GM21529 (cell line): ENCODE results near the gene ZNF311.

Experiments
- ATAC-seq: cut with Tn5 transposase; IDR thresholded peaks from one replicate; pipeline ENCODE4 v1.9.1; 2021; ENCODE audit not compliant: unreplicated experiment

Gene ZNF311

DNA sequence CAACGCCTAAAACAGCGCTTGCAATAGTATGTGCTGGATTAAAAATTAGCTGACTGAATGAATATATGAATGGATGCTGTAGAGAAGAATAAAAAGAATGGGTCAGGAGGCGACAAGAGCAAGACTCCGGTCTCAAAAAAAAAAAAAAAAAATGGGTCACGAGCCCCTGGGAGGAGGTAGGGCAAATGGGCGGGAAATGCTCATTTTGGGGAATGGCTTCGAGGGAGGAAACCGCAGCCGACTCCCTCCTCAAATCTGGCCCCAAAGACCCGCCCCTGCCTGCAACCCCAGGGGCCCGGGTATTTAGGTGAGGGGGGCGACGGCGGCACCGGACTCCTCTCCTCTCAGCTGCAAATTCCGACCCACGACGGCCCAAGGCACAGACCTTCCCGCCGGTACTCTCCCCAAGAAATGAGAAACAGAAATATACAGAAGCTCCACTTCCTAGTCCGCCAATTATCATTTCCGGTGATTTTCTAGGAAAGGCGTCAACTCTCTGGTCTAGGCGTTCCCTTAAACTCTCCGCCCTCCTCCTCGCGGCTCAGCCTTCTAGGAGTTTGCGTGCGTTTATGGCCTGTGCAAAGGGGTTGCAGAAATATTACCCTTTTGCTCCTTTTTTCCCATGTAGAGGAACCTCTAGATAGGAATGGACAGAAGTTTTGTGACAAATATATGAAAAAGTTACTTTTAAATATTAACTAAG lies at the start of gene ZNF311:
Gene ZNF311 (minus strand): TSS at position 133 of the 703 bp plus-strand sequence. CDS start 1,361 bp downstream, outside the sequence.
- ATAC-seq, result no peak

GRCh38 chr6:29051680-29052079 lies 46.6 kb upstream of the ZNF311 start:
- no peak for ATAC-seq

DNA sequence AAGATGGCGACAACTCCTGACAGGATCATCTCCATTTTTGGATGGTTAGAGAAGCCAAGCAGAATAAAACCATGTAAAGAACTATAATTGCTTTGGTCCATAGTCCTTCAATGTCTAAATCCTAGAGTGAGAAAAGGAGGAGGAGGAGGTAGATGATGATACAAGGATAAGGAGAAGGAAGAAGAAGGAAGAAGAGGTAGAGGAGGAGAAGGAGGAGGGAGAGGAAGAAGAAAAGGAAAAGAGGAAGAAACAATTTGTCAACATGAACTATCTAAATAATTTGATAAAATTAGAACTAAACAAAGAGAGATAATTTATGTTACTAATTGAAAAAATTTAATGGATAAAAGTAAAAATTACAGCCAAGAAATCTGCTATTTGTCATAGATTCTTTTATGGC lies 40.0 kb upstream of the ZNF311 start, which contains the start of gene OR2W1:
Gene OR2W1 (minus strand): TSS at position 101 of the 400 bp plus-strand sequence. CDS start 0 bp downstream, at position 101.
- no peak for ATAC-seq

GRCh38 chr6:29035951-29036350 lies 30.8 kb upstream of the ZNF311 start:
- ATAC-seq, result no peak

GRCh38 chr6:29028821-29029220 lies 23.7 kb upstream of the ZNF311 start:
- no peak for ATAC-seq

- ATAC-seq, result no peak
Observed at GRCh38 chr6:29025927-29026585, 20.9 kb upstream of the ZNF311 start.

GRCh38 chr6:29021434-29021833 lies 16.3 kb upstream of the ZNF311 start:
- no peak for ATAC-seq

DNA sequence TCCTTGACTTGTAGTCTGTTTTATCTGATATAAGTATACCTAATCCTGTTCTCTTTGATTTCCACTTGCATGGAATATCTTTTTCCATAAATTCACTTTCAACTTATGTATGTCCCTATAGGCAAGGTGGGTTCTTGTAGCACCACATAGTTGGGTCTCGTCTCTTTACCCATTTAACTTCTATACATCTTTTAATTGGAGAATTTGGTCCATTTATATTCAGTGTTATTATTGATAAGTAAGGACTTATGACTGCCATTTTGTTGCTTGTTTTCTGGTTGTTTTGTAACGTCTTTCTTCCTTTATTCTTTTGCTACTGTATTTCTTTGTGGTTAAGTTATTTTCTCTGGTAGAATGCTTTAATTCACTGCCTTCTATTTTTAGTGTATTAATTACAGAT lies 14.5 kb upstream of the ZNF311 start:
- ATAC-seq, result no peak

- ATAC-seq, result no peak
Observed at GRCh38 chr6:29017428-29017802, 12.3 kb upstream of the ZNF311 start.

DNA sequence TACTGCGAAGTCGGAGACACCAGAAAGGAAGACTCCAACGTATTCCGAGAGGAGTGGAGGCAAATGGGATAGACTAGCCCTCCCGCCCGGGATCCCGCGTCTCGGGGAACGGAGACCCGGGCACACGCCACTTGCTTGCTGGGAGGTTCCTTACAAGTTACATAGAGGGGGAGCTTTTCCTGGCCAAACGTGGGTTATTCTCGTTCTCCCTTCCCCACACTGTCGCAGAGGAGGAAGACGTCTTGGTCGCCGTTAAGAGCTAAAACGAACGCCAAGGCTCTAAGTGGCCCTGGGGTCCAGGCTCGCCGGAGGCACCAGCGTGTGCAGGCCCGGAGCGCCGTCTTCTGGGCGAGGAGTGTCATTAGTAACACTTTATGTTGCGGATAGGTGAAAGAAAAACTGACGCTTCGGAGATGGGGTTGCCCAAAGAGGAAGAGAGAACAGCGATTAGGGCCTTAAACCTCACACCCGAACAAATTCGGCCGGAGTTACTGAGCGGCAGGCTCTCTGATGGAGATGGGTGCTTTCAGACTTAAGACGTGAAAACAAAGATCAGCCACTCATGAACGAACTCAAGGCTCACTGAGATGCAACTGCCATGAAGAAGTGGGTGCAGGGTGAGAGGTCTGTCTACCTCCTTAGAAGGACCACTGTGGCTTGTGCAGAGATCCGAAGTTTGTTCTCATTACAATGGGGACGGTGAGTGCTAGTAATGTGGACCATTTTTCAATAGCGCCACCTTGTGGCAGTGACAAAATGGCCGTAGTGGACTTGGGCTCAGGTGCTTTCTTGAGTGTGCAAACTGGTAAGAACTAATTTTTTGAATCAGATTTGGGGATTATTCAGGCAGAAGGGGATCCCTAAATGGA lies 11.7 kb upstream of the ZNF311 start:
- ATAC-seq, result peak; percentile 79

DNA sequence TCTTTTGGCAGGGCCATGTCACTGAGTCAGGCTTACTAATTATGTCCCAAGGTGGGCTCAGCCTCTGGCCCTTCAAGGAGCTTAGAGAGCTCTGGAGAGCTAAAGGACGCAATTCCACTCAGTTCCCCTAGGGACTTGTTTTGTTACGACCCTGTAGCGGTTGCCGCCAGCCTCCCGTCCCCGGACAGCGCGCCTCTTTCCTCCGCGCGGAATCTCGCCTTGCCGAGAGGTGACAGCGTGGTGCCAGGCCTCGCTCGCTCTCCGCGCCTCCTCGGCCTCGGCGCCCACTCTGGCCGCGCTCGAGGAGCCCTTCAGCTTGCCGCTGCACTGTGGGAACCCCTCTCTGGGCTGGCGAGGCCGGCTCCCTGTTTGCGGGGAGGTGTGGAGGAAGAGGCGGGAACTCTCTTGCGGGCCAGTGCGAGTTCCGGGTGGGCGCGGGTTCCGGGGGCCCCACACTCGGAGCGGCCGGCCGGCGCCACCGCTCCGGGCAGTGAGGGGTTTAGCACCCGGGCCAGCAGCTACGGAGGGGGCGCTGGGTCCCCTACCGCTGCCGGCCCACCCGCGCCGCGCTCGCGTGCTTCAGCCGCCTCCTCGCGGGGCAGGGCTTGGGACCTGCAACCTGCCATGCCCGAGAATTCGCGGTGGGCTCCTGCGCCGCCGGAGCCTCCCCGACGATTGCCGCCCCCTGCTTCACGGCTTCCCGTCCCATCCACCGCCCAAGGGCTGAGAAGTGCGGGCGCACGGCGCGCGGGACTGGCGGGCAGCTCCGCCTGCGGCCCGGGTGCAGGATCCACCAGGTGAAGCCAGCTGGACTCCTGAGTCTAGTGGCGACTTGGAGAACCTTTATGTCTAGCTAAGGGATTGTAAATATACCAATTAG lies 9.9 kb upstream of the ZNF311 start:
- no peak for ATAC-seq

DNA sequence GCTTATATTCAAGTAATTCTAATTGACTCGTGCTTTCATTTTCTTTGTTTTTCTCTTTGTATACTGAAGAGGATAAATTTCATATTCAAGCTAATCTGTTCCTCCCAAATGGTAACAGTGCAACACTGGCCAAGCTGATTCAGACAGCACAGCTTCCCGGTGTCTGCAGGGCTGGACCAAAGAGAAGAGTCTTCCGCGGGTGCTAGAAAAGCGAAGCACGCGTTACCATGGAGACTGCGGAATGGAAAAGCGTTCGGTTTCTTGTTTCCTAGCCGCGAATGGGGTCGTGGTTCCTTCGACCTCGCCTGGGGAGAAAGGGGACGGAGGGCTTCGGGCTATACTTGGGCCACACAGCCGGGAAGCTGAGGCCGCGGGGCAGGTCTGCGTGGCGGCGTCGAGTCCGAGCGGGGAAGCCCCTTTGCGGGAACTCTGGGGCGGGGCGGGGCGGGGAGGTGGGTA lies 6.2 kb upstream of the ZNF311 start:
- no peak for ATAC-seq

DNA sequence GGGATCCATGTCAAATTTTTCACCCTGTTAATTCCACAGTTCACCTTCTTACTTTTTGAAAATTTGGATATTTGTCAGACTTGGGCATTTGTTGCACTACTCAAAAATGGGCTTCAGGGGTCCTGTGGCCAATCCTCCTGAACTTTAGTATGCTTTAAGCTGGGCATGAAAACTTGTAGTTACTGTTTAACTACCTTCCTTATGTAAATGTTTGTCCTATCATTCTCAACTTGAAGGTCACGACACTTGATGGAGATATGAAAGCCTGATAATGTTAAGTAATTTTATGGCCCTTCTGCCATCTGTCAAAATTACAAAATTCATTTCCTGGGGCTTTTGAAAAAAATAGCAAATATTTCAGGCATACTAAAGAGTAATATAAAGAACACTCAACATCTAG lies 4.2 kb upstream of the ZNF311 start:
- no peak for ATAC-seq

DNA sequence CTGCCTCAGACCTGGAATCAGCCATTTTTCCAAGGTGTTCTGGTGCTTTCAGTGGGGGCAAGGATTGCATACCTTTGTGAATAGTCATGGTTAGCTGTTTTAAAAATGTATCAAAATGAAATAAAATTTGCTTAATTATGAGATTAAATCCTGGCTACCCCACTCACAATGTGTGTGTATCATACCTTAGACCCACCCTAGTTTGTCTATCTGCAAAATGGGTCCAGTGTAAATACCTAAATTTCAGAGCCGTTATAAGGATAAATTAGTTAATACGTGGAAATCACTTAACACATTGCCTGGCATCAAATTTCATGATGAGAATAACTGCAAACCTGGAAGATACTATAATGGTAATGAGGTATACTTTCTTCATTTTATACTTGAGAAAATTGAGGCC lies 3.0 kb upstream of the ZNF311 start:
- no peak for ATAC-seq

DNA sequence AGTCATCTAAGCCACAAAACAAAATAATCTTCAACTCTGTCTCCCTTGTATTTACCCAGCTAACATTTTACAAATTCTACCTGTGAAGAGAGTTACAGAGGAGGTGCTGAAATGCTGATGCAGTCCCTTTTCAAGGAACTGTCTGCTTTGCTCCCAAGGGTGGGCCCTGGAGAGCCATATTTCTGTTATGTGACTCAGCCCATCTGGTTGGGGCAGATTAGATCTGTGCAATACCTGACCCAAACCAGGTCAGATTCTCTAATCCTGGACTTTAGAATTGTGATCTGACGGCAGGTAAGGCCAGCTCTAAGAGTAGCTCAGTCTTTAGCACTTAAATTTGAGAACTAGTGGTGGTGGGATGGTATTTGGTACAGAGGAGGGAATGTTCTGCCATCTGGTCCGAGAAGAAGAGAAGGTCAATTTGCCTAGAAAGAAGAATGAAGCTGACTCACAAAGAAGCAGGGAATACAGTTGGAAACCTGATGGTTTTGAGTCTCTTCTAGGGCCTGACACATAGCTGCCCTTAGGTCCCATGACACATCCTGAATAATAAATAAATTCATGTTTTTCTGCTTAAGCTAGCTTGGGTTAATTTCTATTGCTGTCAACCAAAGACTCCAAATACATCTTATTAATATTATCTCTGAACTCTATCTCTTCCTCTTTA lies 8.1 kb downstream of the ZNF311 start:
- ATAC-seq, result no peak

DNA sequence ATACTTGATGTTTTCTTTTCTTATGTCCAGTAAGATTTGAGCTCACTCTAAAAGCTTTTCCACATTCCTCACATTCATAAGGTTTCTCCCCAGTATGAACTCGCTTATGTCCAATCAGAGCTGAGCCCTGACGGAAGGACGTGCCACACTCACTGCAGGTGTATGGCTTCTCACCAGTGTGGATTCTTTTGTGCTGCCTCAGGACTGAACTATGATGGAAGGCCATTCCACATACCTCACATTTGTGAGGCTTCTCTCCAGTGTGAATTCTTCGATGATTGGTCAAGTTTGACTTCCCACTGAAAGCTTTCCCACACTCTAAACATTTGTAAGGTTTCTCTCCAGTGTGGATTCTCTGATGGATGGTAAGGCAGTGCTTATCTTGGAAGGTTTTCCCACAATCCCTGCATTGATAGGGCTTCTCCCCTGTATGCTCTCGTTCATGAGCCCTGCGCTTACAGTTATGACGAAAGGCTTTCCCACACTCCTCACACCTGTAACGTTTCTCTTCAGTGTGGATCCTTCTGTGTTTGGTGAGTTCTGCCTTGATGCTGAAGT lies 9.9 kb downstream of the ZNF311 start:
- ATAC-seq, result no peak

DNA sequence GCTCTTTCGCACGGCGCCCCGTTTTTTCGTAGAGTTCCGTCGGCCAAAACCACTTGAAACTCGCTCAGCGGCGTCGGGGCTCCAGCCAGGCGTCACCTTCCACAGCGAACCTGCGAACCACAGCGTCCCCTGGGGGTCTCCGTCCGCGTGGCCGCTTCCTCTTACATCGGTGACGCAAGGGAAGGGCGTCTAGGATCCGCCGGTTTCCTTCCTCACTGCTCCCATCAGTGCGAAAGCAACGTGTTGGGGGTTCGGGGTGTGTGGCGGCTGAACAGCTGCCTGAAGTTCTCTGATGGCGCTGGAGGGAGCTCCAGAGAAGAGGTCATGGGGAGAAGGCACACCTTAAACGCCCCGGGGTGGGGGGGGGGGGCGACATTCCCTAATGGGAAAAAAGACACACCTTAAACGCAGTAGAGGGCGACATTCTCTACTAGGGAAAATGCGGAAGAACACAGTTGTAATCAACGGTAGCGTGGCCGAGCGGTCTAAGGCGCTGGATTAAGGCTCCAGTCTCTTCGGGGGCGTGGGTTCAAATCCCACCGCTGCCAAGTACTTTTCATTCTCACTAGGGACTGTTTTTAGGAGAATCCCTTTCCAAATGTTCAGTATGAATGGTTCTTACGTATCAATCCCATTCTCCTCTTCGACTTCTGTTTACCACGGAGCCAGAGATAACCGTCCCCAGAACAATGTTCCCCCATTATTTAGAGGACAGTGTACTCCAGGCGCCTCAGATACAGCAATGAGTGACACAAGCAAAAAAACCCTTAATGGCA lies 16.4 kb downstream of the ZNF311 start:
- no peak for ATAC-seq

DNA sequence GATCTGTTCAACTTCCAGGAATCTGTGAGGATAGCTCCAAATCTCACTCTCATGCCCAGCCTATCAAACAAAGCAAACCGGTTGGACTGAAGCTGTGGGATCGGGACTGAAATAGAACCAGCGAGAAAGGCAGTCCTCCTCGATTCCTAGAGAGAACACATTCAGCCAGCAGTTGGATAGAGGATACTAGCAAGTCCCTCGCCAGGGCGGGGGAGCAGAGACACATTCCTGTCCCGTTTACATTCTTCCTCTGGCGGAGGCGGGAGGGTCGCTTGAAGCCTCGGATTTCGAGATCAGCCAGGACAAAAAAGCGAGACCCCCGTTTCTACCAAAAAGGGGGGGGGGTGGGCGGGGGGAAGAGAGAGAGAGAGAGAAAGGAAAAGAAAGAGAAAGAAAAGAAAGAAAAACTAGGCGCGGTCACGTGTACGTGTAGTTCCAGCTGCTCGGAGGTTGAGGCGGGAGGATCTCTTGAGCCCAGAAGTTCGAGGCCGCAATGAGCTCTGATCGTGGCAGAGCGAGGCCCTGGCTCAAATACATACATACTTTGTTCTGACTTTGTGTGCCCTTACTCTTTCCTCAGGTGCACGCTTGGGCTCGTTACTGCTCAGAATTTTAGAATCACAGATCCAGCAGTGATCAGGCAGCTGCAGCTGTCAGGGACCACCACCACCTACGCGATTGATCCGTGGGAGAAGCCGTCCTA lies 19.5 kb downstream of the ZNF311 start:
- no peak for ATAC-seq
